Measurements from ENCODE around the gene MAGEA9. TPM values are rescaled to one million over a fixed set of nuclear protein-coding genes. Genes with fewer than 3 reads are reported as not detected.
"Not testable (repeated sequence)": the region's sequence is repeated elsewhere in the genome, so short reads cannot be mapped to it uniquely, and the experiment has no call there.

Gene MAGEA9
- polyA plus RNA-seq (not detected in 2 replicates), polyA minus RNA-seq (not detected in 2 replicates)

GRCh38 chrX:149781727-149782126 lies at the start of gene MAGEA9:
MAGEA9 (plus strand) TSS chrX:149781930; CDS start chrX:149786211, 4,281 bp downstream.
- not testable (repeated sequence) for H3K79me2 ChIP-seq (replicated peaks; ENCODE audit: insufficient read depth, low read length); H3K9me3 ChIP-seq (ENCODE audit: low read length); H3K9me2 ChIP-seq (ENCODE audit: insufficient read depth, low read length); H4K20me1 ChIP-seq (ENCODE audit: insufficient read depth); H3K4me2 ChIP-seq (ENCODE audit: low read length); H3K4me3 ChIP-seq (ENCODE audit: low read length); H3K36me3 ChIP-seq (ENCODE audit: insufficient read depth, low read length); H3F3A ChIP-seq (ENCODE audit: insufficient read depth, low read length, poor library complexity, severe bottlenecking); H3K27ac ChIP-seq (ENCODE audit: low read length); H3K9ac ChIP-seq (ENCODE audit: low read length); H3K27me3 ChIP-seq (ENCODE audit: insufficient read depth, low read depth, low read length); H2AFZ ChIP-seq (ENCODE audit: low read depth, low read length)

GRCh38 chrX:149742269-149742668 lies 39.5 kb upstream of the MAGEA9 start:
- not testable (repeated sequence) for H3K4me3 ChIP-seq (ENCODE audit: low read length); H3K27ac ChIP-seq (ENCODE audit: low read length); H3K79me2 ChIP-seq (replicated peaks; ENCODE audit: insufficient read depth, low read length); H3K9me3 ChIP-seq (ENCODE audit: low read length); H3K4me2 ChIP-seq (ENCODE audit: low read length); H3K9me2 ChIP-seq (ENCODE audit: insufficient read depth, low read length); H2AFZ ChIP-seq (ENCODE audit: low read depth, low read length); H3K27me3 ChIP-seq (ENCODE audit: insufficient read depth, low read depth, low read length); H4K20me1 ChIP-seq (ENCODE audit: insufficient read depth); H3F3A ChIP-seq (ENCODE audit: insufficient read depth, low read length, poor library complexity, severe bottlenecking); H3K9ac ChIP-seq (ENCODE audit: low read length); H3K36me3 ChIP-seq (ENCODE audit: insufficient read depth, low read length)

GRCh38 chrX:149746390-149747007 lies 35.2 kb upstream of the MAGEA9 start:
- not testable (repeated sequence) for H3K9me3 ChIP-seq (ENCODE audit: low read length); H3K36me3 ChIP-seq (ENCODE audit: insufficient read depth, low read length); H2AFZ ChIP-seq (ENCODE audit: low read depth, low read length); H3K9me2 ChIP-seq (ENCODE audit: insufficient read depth, low read length); H3K9ac ChIP-seq (ENCODE audit: low read length); H3F3A ChIP-seq (ENCODE audit: insufficient read depth, low read length, poor library complexity, severe bottlenecking); H3K4me3 ChIP-seq (ENCODE audit: low read length); H3K79me2 ChIP-seq (replicated peaks; ENCODE audit: insufficient read depth, low read length); H3K4me2 ChIP-seq (ENCODE audit: low read length); H3K27me3 ChIP-seq (ENCODE audit: insufficient read depth, low read depth, low read length); H4K20me1 ChIP-seq (ENCODE audit: insufficient read depth); H3K27ac ChIP-seq (ENCODE audit: low read length)

GRCh38 chrX:149757206-149758067 lies 24.3 kb upstream of the MAGEA9 start:
- no peaks in the 10 kb centered on the region for H3K36me3 ChIP-seq (ENCODE audit: insufficient read depth, low read length)
- H3F3A ChIP-seq (ENCODE audit: insufficient read depth, low read length, poor library complexity, severe bottlenecking), result no peaks in the 10 kb centered on the region
- H3K9ac ChIP-seq (ENCODE audit: low read length), result no peak overlapping the region
- no peak overlapping the region for H3K4me3 ChIP-seq (ENCODE audit: low read length)
- no peaks in the 10 kb centered on the region for H3K9me2 ChIP-seq (ENCODE audit: insufficient read depth, low read length)
- no peak overlapping the region for H3K4me2 ChIP-seq (ENCODE audit: low read length)
- no peaks in the 10 kb centered on the region for H3K27me3 ChIP-seq (ENCODE audit: insufficient read depth, low read depth, low read length)
- no peaks in the 10 kb centered on the region for H4K20me1 ChIP-seq (ENCODE audit: insufficient read depth)
- no peak overlapping the region for H3K27ac ChIP-seq (ENCODE audit: low read length)
- H3K9me3 ChIP-seq (ENCODE audit: low read length), result no peaks in the 10 kb centered on the region
- H3K79me2 ChIP-seq (replicated peaks; ENCODE audit: insufficient read depth, low read length), result no peaks in the 10 kb centered on the region
- H2AFZ ChIP-seq (ENCODE audit: low read depth, low read length), result no peak overlapping the region
- TF ChIP-seq MXI1 (conservative IDR thresholded peaks at IDR 0.05; ENCODE audit: poor library complexity, severe bottlenecking) (no peak), POLR2AphosphoS5 (IDR thresholded peaks at IDR 0.05) (no peak), EZH2 (IDR thresholded peaks at IDR 0.05; ENCODE audit: borderline replicate concordance, insufficient read depth, low read length, poor library complexity, severe bottlenecking) (no peak), EP300 (conservative IDR thresholded peaks at IDR 0.05; ENCODE audit: poor library complexity, severe bottlenecking) (no peak), CTCF (IDR thresholded peaks at IDR 0.05; ENCODE audit: poor library complexity, severe bottlenecking) (no peak), REST (IDR thresholded peaks at IDR 0.05; ENCODE audit: borderline replicate concordance) (no peak), SMC3 (conservative IDR thresholded peaks at IDR 0.05; ENCODE audit: poor library complexity) (no peak)
